GM18870 (cell line): Measurements from ENCODE around the gene CFAP43.

ENCODE experiments used
- ATAC-seq: cut with Tn5 transposase; IDR thresholded peaks from one replicate; pipeline ENCODE4 v1.9.1; 2021; ENCODE audit warnings: moderate library complexity; ENCODE audit not compliant: unreplicated experiment

Gene CFAP43

GRCh38 chr10:104142081-104142480 is 90.1 kb downstream of the CFAP43 start:
- no peak for ATAC-seq

DNA sequence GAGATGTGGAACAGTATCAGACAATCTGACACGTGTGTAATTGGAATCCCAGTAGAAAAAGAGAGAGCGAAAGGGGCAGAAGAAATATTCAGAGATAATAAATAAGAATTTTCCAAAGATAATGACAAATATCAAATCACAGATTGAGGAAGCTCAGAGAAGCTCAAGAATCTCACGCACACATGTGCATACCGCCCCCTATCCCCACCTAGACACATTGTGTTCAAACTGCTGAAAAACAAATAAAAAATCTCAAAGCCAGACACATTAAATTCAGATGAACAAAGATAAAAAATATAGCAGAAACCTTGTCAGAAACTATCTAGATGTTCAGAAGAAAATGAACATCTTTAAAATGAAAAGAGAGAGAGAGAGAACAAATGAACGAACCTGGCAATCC is 92.9 kb downstream of the CFAP43 start:
- no peak for ATAC-seq

GRCh38 chr10:104138131-104138530 is 94.0 kb downstream of the CFAP43 start:
- ATAC-seq = no peak

GRCh38 chr10:104130041-104130440 is 102.1 kb downstream of the CFAP43 start:
- no peak for ATAC-seq

- no peak for ATAC-seq
Observed at GRCh38 chr10:104128214-104128613, 104.0 kb downstream of the CFAP43 start.

DNA sequence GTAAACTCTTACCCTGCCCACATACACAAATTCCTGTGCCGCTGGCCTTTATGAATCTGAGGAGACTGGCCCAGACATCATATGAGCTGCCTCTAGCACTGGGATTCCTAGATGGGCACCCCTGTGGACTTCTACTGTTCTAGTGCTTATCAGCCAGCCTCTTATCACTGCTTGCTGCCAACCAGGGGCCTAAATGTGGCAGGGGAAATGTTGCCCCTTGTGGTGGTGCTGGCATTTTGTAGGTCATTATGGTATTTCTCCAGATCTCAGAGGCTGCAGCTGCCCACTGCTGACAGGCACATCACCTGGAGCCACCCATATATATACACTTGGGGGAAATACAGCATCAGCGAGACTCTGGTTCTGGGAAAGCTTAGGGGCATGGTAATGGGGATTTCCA is 104.8 kb downstream of the CFAP43 start:
- ATAC-seq = no peak

DNA sequence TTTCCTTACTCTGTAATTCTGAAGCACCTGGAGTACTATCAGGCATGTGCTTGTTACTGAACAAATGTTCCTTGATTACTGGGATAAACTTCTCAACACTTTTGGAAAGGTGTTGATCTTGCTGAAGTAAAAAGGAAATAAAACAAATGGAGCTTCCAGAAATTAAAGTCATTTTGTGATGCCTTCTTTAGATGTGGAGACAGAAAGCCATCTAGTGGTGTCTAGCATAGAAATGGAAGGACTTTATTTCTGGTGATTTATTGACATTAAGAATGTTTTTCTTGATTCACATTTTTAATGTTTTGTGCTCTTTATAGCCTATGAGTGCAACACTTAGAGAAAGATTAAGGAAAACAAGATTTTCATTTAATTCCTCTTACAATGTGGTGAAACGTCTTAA is 108.8 kb downstream of the CFAP43 start:
- no peak for ATAC-seq

GRCh38 chr10:104122225-104123107 is 109.7 kb downstream of the CFAP43 start:
- no peak for ATAC-seq

GRCh38 chr10:104121485-104122224 is 110.5 kb downstream of the CFAP43 start, which contains the start of gene SFR1:
Gene SFR1 (plus strand): TSS chr10:104122171. CDS start chr10:104122184, 13 bp downstream.
- peak; percentile 72 for ATAC-seq

DNA sequence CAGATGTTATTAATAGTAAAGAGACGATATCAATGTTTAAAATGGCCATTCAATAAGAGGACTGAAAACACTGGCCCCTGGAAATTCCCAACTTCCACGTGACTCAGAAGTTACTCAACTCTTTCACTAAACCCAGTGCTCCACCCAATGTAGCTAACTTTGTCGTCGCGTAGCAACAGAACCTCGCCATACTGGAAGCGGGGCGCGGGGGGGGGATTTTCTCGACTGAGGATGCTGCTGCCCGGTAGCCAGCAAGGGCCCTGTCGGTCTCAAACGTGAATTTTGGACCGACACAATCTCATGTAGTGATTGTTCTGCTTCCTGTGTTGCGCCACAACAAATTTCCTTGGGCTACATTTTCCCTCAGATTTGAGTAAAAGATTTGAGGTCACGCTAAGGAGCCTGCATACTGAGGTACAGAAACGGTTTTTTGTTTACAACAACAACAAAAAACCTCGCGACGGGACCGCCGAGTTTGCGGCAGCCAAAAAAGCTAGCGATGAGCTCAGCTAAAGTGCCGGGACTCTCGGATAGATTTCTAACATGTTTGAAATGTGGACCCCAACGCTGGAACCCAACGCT is 111.2 kb downstream of the CFAP43 start:
- peak; percentile 51 for ATAC-seq

- ATAC-seq = no peak
Observed at GRCh38 chr10:104120512-104120902, 111.7 kb downstream of the CFAP43 start.

DNA sequence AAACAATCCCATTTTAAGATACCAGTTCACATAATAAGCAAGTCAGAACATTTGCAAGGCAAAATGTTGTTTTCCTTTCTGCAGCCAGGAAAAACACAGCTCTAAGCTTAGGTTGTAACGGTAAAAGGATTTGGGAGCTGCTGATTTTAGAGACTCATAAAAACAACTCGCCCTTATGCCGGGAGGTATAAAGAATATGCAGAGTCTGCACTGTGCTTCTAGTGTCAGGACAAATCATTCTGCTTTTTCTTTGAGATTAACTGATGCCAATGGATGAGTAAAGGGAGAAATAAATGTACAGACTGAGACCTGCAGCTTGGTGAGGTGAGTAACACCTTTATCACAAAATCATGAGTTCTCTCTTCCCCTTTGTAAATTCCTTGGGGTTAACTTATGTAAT is 112.2 kb downstream of the CFAP43 start:
- no peak for ATAC-seq

DNA sequence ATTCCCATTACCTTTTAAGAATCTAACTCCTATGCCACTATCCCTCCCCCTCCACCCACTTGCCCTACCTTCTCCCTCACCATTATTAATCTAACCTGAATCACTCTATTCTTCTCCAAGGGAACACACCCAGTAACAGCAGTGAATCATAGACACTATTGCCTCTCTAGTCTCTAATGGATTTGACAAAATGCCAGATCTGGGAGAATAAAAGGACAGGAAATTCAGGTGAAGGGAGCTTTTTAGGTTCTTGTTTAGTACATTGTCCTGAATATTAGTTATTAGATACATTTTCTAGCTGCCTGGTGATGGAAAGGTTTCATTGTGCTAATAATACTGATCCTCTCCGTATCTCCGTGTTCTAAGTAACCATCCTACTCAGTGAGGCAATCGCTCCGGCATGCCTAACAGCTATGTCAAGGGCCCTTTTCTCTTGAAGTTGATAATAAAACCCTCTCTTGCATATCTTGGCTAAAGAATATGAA is 114.3 kb downstream of the CFAP43 start:
- ATAC-seq = no peak

- no peak for ATAC-seq
Observed at GRCh38 chr10:104113376-104113956, 118.7 kb downstream of the CFAP43 start.

DNA sequence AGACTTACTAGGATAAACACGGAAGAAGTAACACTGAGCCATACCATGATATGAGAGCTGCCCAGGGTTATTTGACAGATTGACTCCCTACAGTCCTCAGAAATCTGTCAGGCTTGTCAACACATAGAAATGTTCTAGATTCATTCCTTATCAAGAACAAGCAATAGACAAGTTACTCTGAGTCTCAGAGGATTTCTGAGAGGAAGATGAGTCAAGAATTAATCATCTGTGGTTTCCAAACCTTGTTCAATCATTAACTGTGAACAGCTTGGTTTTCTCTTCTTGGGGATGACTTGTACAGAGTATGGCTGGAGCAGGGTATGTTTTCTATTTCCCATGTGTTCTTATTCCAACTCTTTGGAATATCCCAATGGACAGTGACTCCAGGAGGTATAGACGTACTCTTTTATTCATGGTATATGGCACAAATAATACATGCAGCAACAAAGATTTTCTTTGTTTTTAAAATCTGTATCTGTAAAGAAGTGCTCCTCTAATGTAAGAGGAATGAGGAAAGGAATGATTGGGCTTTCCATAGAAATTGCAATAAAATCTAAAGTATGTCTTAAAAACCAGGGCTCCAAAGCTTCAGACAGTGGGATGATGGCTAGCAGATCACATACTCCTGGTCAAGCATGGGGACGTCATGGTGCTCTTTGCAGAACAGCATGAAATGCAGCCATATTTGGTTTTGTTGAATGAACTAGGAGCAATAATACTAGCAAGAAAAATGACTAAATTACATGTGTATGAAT is 122.1 kb downstream of the CFAP43 start:
- peak; percentile 93 for ATAC-seq

DNA sequence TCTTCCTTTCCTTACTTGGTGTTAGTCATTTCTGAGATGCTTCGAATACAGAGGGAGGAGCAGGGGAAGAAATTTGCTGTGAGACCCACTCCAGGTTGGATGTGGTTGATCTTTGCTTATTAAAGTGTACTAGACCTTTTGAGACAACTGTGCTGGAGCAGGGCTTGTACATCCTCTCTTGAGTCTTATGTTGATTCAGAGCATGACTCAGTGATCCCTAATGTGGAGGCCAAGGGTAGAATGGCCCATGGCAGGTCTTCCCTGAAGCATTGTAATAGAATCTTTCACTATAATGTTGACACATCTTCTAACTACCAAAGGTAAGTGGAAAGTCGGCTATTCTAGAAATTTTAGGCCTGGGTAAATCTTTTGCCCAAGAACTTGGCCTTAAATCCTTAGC is 127.2 kb downstream of the CFAP43 start:
- no peak for ATAC-seq

DNA sequence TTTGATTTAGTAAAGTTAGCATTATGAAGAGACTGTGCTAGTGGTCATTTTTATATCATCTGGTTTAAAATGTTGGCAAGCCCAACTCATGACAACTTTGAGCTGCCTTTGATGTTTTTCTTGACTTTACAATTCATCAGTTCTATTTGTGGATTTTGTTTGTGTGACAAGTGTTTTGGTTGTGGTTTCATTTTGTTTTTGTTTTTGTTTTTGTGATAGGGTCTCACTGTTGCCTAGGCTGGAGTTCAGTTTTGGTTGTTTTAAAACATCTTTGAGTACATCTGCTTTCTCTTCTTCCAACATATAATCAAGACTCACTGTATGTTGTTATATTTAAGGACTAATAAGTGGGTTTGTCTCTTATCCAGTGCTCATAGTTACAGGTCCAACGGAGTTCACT is 127.7 kb downstream of the CFAP43 start:
- no peak for ATAC-seq

- ATAC-seq = no peak
Observed at GRCh38 chr10:104103956-104104355, 128.2 kb downstream of the CFAP43 start.

GRCh38 chr10:104101902-104102301 is 130.3 kb downstream of the CFAP43 start:
- ATAC-seq = no peak

DNA sequence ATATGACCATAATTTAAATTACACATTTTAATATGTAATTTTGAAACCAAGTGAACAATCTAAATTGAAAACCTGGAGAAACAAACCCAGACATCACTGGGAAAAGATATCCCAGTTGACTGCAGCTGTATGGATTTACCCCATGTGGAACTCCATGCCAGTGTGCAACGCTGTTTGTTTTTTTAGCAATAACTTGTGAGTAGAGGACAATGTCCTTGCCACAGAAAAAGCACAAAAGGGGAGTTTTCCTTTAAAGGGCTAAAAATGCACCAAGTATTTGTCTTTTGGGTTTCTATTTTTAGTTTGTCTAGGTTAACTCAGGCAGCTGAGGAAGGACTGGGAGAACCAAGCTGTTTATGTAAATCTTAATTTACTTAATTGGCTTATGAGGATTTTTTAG is 131.4 kb downstream of the CFAP43 start:
- ATAC-seq = no peak
